GM12801 (cell line): ENCODE results near the gene MLYCD.

ENCODE experiments used
- CTCF ChIP-seq: IDR thresholded peaks from one replicate; pipeline ENCODE4 v1.5.1; 2011; ENCODE audit warnings: control low read depth; ENCODE audit not compliant: insufficient read length; ENCODE audit errors: extremely low read depth

MLYCD gene

DNA sequence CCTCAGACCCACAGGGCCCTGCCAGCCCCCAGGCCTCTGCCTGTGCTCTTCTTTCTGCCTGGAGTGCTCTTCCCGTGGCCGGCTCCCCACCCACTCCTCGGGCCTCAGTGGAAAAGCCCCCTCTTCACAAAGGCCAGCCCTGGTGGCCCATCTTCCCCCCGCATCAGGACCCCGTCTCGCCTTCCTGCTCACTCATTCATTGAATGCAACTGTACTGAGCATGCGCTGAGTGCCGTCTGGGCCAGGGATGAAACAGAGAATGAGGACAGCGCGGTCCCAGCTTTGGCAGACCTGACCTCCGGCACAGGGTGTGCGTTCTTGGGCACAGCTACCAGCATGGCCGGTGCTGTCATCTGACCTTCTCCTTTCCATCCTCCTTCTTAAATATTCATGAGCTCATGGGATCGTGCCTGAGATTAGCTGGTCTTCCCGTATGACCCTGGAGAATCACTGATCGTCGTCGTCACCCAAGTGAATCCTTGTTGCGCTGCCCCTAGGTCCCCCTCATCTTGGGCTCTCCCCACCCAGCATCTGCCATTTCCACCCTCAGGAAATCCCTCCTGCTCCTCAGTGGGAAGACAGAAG is 37.8 kb downstream of the MLYCD start:
- no peak for TF ChIP-seq CTCF

DNA sequence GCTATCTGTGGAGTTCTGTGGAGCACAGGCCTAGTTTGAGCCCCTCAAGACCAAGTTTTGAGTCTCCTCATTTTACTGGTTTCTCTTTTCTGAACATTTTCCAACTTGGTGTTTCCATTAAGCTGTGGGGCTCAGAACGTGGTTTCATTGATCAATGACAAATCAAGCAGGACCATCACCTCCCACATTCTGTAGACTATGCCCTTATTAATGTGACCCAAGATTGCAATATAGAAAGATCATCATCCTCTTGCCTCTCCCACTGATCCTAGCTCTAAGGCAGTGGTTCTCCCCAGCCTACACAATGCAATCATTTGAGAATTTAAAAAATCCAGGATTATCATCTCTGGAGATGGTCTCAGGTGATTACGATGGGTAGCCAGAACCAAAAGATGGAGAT is 38.4 kb downstream of the MLYCD start:
- TF ChIP-seq CTCF, result no peak

- TF ChIP-seq CTCF, result no peak
Measured at GRCh38 chr16:83937922-83938885, 39.3 kb downstream of the MLYCD start.

DNA sequence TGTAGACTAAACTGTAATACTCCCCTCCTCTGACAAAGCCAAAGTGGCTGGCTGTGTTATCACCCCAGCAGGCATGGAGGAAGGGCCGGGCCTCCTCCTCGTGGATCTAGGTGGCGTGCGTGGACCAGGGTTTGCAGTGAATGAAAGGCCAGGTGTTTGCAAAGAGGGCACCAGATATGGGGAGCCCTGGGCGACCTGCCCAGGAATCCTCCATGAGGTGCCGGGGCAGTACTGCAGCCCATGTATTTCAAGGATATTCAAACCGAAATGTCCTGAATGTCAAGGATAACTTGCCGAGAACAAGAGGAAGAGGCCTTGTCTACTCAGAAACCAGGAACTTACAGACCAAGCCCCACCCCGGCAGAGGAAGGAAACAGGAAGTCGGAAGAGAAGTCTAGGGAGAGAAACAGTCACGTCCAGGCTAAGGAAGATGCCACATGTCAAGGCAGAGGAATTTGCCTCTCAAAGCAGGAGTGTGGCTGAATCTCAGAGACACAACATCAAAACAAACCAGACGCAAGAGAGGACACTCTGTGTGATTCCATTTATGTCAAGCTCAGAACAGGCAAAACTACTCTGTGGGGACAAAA is 40.4 kb downstream of the MLYCD start:
- no peak for TF ChIP-seq CTCF

GRCh38 chr16:83940119-83940518 is 41.2 kb downstream of the MLYCD start:
- no peak for TF ChIP-seq CTCF

- TF ChIP-seq CTCF, result no peak
Measured at GRCh38 chr16:83940630-83941378, 41.9 kb downstream of the MLYCD start.

DNA sequence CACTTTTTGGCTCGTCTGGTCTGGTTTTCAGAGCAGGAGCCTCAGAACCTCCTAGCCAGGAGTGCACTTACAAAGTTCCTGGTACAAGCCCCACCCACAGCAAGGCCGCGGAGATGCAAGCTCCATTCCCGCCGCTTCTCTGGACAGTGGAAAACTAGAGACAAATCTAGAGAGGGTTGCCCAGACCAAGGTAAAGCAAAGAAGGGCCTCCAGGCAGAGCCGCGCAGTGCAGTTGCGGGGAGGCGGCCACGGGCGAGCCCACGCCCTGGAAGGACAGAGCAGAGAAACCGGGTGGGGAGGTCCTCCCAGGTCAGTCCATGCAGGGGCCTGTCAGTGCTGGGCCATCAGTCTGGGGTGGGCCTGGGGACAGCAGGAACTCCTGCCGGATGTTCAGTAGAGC is 43.2 kb downstream of the MLYCD start:
- TF ChIP-seq CTCF, result no peak
